ENCODE measurements around the gene RNASE8.

GRCh38 chr14:21023174-21023573 lies 34.4 kb upstream of the RNASE8 start:
- TF ChIP-seq CTCF (IDR thresholded peaks at IDR 0.05): no peak
- no peak for TF ChIP-seq POLR2A (IDR thresholded peaks at IDR 0.05)
